ENCODE data around the gene PDE4A. TPM values are rescaled to one million over a fixed set of nuclear protein-coding genes. Genes with fewer than 3 reads are reported as not detected.

The PDE4A gene
- total RNA-seq, 4 donors from 2014 or later, result 3.7 to 7.9 (median 5.6) TPM

DNA sequence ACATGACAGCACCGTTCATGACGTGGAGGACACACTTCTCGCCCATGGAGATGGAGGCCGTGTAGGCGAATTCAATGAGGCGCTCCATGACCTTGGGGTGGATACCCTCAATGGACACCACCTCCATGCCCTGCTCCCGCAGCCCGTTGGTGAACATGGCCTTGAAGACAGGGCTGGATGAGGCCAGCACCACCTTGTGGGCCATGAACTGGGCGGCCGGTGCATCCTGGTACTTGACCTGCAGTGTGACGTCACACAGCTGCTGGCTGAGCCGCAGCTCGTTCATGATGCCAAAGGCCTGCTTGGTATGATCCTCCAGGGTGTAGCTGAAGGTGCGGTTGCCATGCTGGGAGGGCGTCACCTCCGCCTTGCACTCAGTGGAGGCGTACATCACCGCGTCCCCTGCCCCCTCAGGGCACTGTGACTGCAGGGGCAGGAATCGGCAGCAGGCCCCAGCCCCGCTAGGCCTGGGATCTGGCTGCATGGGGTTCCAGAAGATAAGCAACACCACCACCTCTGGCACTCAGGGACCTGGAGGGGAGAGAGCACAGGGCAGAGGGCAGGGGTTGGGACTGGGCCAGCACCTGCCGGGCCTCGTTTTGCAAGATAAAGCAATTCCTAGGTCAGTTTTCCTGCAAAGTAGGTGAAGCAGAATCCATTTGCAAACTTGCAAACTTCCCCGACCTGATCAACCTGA lies 79.4 kb downstream of the PDE4A start:
- Histone ChIP-seq H3K4me1 (peaks cover 43% of the 10 kb centered on the region), H3K27me3 (no peaks in the 10 kb centered on the region), H3K4me3 (no peak overlapping the region), H3K27ac (no peak overlapping the region), H3K36me3 (peaks cover 52% of the 10 kb centered on the region), H3K9me3 (no peaks in the 10 kb centered on the region)
- 72% methylated on average over 3 of the region's 24 CpGs for WGBS
- TF ChIP-seq POLR2AphosphoS5 (IDR thresholded peaks at IDR 0.05), result no peak
- no peak for TF ChIP-seq EP300 (IDR thresholded peaks at IDR 0.05)
- TF ChIP-seq, protein P1, sequence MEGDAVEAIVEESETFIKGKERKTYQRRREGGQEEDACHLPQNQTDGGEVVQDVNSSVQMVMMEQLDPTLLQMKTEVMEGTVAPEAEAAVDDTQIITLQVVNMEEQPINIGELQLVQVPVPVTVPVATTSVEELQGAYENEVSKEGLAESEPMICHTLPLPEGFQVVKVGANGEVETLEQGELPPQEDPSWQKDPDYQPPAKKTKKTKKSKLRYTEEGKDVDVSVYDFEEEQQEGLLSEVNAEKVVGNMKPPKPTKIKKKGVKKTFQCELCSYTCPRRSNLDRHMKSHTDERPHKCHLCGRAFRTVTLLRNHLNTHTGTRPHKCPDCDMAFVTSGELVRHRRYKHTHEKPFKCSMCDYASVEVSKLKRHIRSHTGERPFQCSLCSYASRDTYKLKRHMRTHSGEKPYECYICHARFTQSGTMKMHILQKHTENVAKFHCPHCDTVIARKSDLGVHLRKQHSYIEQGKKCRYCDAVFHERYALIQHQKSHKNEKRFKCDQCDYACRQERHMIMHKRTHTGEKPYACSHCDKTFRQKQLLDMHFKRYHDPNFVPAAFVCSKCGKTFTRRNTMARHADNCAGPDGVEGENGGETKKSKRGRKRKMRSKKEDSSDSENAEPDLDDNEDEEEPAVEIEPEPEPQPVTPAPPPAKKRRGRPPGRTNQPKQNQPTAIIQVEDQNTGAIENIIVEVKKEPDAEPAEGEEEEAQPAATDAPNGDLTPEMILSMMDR (IDR thresholded peaks at IDR 0.05), result no peak
- DNase-seq (ENCODE audit: low spot score in 2 of 2), result no peak

DNA sequence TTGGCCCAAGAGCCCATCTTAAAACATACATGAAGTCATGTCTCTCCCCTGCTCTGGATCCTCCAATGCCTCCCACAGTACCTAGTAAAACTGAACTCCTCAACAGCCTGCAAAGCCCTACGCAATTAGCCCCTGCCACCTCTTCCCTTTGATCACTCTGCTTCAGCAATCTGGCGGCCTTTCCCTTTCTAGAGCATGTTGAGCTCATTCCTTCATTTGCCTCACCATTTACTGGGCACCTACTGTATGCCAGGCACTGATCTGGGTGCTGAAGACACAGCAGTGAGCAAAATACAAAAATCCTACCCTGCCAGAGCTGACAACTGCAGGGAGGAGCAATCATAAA lies 79.9 kb downstream of the PDE4A start:
- H3K9me3 ChIP-seq, result no peaks in the 10 kb centered on the region
- H3K4me3 ChIP-seq, result no peak overlapping the region
- no peaks in the 10 kb centered on the region for H3K27me3 ChIP-seq
- DNase-seq (ENCODE audit: low spot score in 2 of 2), result no peak
- TF ChIP-seq POLR2AphosphoS5 (IDR thresholded peaks at IDR 0.05), result no peak
- no peak for TF ChIP-seq EP300 (IDR thresholded peaks at IDR 0.05)
- TF ChIP-seq, protein P1 (IDR thresholded peaks at IDR 0.05), result no peak
- no peak for TF ChIP-seq POLR2A (IDR thresholded peaks at IDR 0.05)
- no peak overlapping the region for H3K27ac ChIP-seq
- peaks cover 47% of the 10 kb centered on the region for H3K36me3 ChIP-seq
- WGBS, result 97% methylated on average over 2 of the region's 2 CpGs
- peaks cover 43% of the 10 kb centered on the region for H3K4me1 ChIP-seq

DNA sequence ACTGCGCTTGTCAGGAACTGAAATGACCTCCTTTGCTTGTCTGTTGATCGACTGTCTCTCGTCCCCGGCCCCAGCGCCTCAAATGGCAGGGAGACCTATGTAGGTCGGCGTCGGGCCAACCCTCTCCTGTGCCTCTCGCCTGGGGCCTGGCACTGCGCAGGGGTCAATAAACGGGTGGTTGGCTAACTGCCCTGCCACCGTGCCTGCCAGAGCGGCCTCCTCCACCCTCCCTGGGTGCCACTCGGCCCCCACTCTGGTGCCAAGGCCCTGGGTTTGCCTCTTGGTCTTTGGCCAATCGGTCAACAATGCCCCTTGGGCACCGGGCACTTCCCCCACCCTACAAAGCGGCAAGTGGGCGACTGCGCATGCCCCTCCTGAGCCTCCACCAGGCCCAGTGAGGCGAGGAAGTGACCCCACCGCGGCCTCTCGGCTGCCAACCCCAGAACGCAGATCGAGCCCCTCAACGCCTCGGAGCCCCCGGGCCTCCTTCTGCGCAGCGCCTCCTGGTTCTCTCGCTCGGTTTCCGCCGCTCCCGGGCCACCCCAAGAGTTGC lies 81.7 kb downstream of the PDE4A start:
- DNase-seq (ENCODE audit: low spot score in 2 of 2), result peak; percentile 87 to 88
- Histone ChIP-seq H3K27me3 (no peaks in the 10 kb centered on the region), H3K4me1 (peaks cover 43% of the 10 kb centered on the region), H3K9me3 (no peaks in the 10 kb centered on the region), H3K36me3 (peaks cover 29% of the 10 kb centered on the region), H3K4me3 (peak overlapping the region; percentile 87), H3K27ac (peak overlapping the region; percentile 93)
- TF ChIP-seq, protein P1 (IDR thresholded peaks at IDR 0.05), result no peak
- TF ChIP-seq EP300 (IDR thresholded peaks at IDR 0.05) (no peak), POLR2AphosphoS5 (IDR thresholded peaks at IDR 0.05) (no peak), POLR2A (IDR thresholded peaks at IDR 0.05) (no peak)
- 0% methylated on average over 20 of the region's 35 CpGs for WGBS

DNA sequence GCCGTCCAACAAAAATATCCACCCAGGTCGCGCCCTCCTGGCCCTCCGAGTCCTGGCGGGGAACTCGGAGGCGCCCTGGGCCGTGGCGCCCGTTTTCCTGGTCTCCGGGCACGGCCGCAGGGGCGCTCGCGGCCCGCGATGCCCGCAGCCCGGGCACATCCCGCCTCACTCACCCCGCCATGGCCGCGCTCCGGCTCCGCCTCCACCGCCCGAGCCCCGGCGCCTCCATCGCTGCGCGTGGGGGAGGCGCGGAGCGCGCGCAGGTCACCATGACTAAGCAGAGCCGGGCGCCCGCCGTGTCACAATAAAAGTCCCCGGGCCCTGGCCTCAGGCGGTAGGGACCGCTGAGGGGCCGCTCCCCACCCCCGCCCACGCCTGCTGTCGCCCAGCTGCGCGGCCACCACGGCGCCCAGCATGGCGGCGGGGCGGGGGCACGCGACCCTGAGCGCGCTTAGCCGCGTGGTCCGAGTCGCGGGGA lies 82.2 kb downstream of the PDE4A start:
- peak overlapping the region; percentile 93 for H3K27ac ChIP-seq
- H3K4me1 ChIP-seq, result peaks cover 43% of the 10 kb centered on the region
- peak; percentile 94 to 97 for DNase-seq (ENCODE audit: low spot score in 2 of 2)
- H3K27me3 ChIP-seq, result no peaks in the 10 kb centered on the region
- TF ChIP-seq EP300 (IDR thresholded peaks at IDR 0.05) (no peak), POLR2A (IDR thresholded peaks at IDR 0.05) (peak; percentile 68 to 70), POLR2AphosphoS5 (IDR thresholded peaks at IDR 0.05) (peak in 1 of 3 donors; percentile 42)
- TF ChIP-seq, protein P1 (IDR thresholded peaks at IDR 0.05), result no peak
- WGBS, result 0% methylated on average over 1 of the region's 65 CpGs
- H3K36me3 ChIP-seq, result peaks cover 24% of the 10 kb centered on the region
- H3K9me3 ChIP-seq, result no peaks in the 10 kb centered on the region
- peak overlapping the region; percentile 87 for H3K4me3 ChIP-seq

DNA sequence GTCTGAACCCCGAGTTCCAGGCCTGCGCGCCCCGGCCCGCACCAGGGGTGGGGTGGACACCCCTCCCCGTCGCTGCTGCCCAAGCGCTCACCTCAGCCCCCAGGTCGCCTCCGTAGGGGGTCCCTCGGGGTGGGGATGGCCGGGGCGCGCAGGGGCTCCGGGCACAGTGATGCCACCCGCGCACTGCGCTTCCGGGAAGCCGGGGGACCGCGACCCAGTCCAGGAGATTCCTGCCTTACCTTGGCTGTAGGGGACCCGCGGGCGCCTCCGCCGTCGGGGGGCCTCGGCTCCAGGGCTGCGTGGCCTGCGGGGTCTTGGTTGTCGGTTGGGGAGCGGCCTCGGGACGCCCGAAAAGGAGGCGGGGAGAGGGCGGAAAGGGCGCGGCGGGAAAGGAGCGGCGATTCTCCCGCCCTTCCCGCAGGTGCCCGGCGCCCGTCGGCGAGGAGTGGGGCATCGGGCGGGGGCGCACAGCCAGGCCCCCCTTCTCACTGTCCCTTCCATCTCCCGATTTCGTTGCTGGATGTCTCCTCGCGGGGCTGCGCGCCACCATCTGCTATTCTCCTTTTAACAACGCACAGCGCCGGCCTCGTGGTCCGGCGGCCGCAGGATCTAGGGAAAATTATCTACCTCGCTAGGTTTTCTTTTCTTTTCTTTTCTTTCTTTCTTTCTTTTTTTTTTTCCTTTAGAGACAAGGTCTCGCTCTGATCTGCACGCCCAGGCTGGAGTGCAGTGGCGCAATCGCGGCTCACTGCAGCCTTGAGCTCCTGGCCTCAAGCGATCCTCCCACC lies 82.9 kb downstream of the PDE4A start, which contains the start of gene KEAP1:
Gene KEAP1 (minus strand): TSS at position 355 of the 788 bp plus-strand sequence. CDS start 3,323 bp downstream, outside the sequence.
- TF ChIP-seq, protein P1 (IDR thresholded peaks at IDR 0.05), result no peak
- TF ChIP-seq POLR2A (IDR thresholded peaks at IDR 0.05) (no peak), EP300 (IDR thresholded peaks at IDR 0.05) (no peak), POLR2AphosphoS5 (IDR thresholded peaks at IDR 0.05) (no peak)
- Histone ChIP-seq H3K4me1 (peaks cover 41% of the 10 kb centered on the region), H3K36me3 (peaks cover 17% of the 10 kb centered on the region), H3K27me3 (no peaks in the 10 kb centered on the region), H3K27ac (peak within 1 kb of the TSS; percentile 93), H3K4me3 (peak within 1 kb of the TSS; percentile 87), H3K9me3 (no peaks in the 10 kb centered on the region)
- WGBS, result 10% methylated on average over 31 of the region's 73 CpGs
- DNase-seq (ENCODE audit: low spot score in 2 of 2), result no peak

All from suprapubic skin (tissue), 4 donors.